ENCODE measurements around the gene DHDH. TPM values are rescaled to one million over a fixed set of nuclear protein-coding genes. Genes with fewer than 3 reads are reported as not detected.

Gene DHDH
- polyA plus RNA-seq, 3 donors: 6.5 to 10.7 (median 7.0) TPM

GRCh38 chr19:48977061-48977460 lies 43.6 kb downstream of the DHDH start:
- DNase-seq (ENCODE audit: extremely low read depth in 1 of 11, low read depth in 9 of 11, low spot score in 4 of 11): no peak

GRCh38 chr19:48982280-48982679 lies 48.8 kb downstream of the DHDH start:
- DNase-seq (ENCODE audit: extremely low read depth in 1 of 11, low read depth in 9 of 11, low spot score in 4 of 11): no peak

GRCh38 chr19:48985711-48986110 lies 52.2 kb downstream of the DHDH start:
- DNase-seq (ENCODE audit: extremely low read depth in 1 of 11, low read depth in 9 of 11, low spot score in 4 of 11): no peak

GRCh38 chr19:48986211-48986610 lies 52.7 kb downstream of the DHDH start:
- no peak for DNase-seq (ENCODE audit: extremely low read depth in 1 of 11, low read depth in 9 of 11, low spot score in 4 of 11)

- no peak for DNase-seq (ENCODE audit: extremely low read depth in 1 of 11, low read depth in 9 of 11, low spot score in 4 of 11)
Observed at GRCh38 chr19:48987323-48987722, 53.8 kb downstream of the DHDH start.

GRCh38 chr19:48988286-48988685 lies 54.8 kb downstream of the DHDH start:
- DNase-seq (ENCODE audit: extremely low read depth in 1 of 11, low read depth in 9 of 11, low spot score in 4 of 11): no peak

- DNase-seq (ENCODE audit: extremely low read depth in 1 of 11, low read depth in 9 of 11, low spot score in 4 of 11): no peak
Observed at GRCh38 chr19:48988860-48989259, 55.4 kb downstream of the DHDH start.

- DNase-seq (ENCODE audit: extremely low read depth in 1 of 11, low read depth in 9 of 11, low spot score in 4 of 11): no peak
Observed at GRCh38 chr19:48989701-48990291, 56.3 kb downstream of the DHDH start.

- DNase-seq (ENCODE audit: extremely low read depth in 1 of 11, low read depth in 9 of 11, low spot score in 4 of 11): no peak
Observed at GRCh38 chr19:48990400-48990799, 56.9 kb downstream of the DHDH start.

GRCh38 chr19:48991011-48991609 lies 57.6 kb downstream of the DHDH start:
- no peak for DNase-seq (ENCODE audit: extremely low read depth in 1 of 11, low read depth in 9 of 11, low spot score in 4 of 11)

- DNase-seq (ENCODE audit: extremely low read depth in 1 of 11, low read depth in 9 of 11, low spot score in 4 of 11): peak in 5 of 11 donors; percentile 25 to 56 (median 48)
Observed at GRCh38 chr19:48991873-48992580, 58.5 kb downstream of the DHDH start.

- peak in 1 of 11 donors; percentile 31 for DNase-seq (ENCODE audit: extremely low read depth in 1 of 11, low read depth in 9 of 11, low spot score in 4 of 11)
Observed at GRCh38 chr19:48992581-48993174, 59.2 kb downstream of the DHDH start.

GRCh38 chr19:48993175-48994034 lies 59.9 kb downstream of the DHDH start, which contains the start of the genes GYS1 and RUVBL2:
TSS of gene GYS1 (minus strand) at chr19:48993309. CDS start at chr19:48993112, 197 bp downstream.
TSS of gene RUVBL2 (plus strand) at chr19:48993887. CDS start at chr19:48993912, 25 bp downstream.
- peak; percentile 99 to 100 (median 99) for DNase-seq (ENCODE audit: extremely low read depth in 1 of 11, low read depth in 9 of 11, low spot score in 4 of 11)

GRCh38 chr19:48994035-48994386 lies 60.5 kb downstream of the DHDH start:
- DNase-seq (ENCODE audit: extremely low read depth in 1 of 11, low read depth in 9 of 11, low spot score in 4 of 11): no peak

Other genes with a start within 250 kb of the DHDH start
- gene FUT2, start 237.7 kb upstream of the DHDH start, polyA plus RNA-seq (ENCODE audit: insufficient read length in 3 of 3): 1 to 10 TPM; 1.7 to 4.4 (median 1.8) TPM
- 1 to 10 TPM; 5.0 to 7.3 (median 6.5) TPM for gene MAMSTR, start 214.0 kb upstream of the DHDH start, polyA plus RNA-seq (ENCODE audit: insufficient read length in 3 of 3)
- 10 to 100 TPM; 12.2 to 19.6 (median 16.6) TPM for gene RASIP1, start 193.1 kb upstream of the DHDH start, polyA plus RNA-seq (ENCODE audit: insufficient read length in 3 of 3)
- 1 to 10 TPM in 1 of 3 donors, under 1 TPM in 2; 0.23 to 1.2 (median 0.41) TPM for gene IZUMO1, start 186.8 kb upstream of the DHDH start, polyA plus RNA-seq (ENCODE audit: insufficient read length in 3 of 3)
- gene FUT1, start 181.1 kb upstream of the DHDH start, polyA plus RNA-seq (ENCODE audit: insufficient read length in 3 of 3): 1 to 10 TPM; 3.2 to 4.0 (median 3.3) TPM
- gene FGF21, start 178.2 kb upstream of the DHDH start, polyA plus RNA-seq (ENCODE audit: insufficient read length in 3 of 3): not detected
- 10 to 100 TPM; 32.4 to 57.8 (median 44.8) TPM for gene BCAT2, start 122.7 kb upstream of the DHDH start, polyA plus RNA-seq (ENCODE audit: insufficient read length in 3 of 3)
- 10 to 100 TPM; 23.7 to 37.1 (median 30.1) TPM for gene HSD17B14, start 97.2 kb upstream of the DHDH start, polyA plus RNA-seq (ENCODE audit: insufficient read length in 3 of 3)
- gene PLEKHA4, start 65.1 kb upstream of the DHDH start, polyA plus RNA-seq (ENCODE audit: insufficient read length in 3 of 3): 10 to 100 TPM; 20.6 to 29.6 (median 27.9) TPM
- gene PPP1R15A, start 61.3 kb upstream of the DHDH start, polyA plus RNA-seq (ENCODE audit: insufficient read length in 3 of 3): 10 to 100 TPM; 35.1 to 45.2 (median 37.3) TPM
- 1 to 10 TPM in 2 of 3 donors, under 1 TPM in 1; 0.67 to 1.4 (median 1.3) TPM for gene TULP2, start 35.0 kb upstream of the DHDH start, polyA plus RNA-seq (ENCODE audit: insufficient read length in 3 of 3)
- 100 to 1,000 TPM; 231 to 319 (median 307) TPM for gene NUCB1, start 33.4 kb upstream of the DHDH start, polyA plus RNA-seq (ENCODE audit: insufficient read length in 3 of 3)
- 10 to 100 TPM; 64.7 to 84.6 (median 73.4) TPM for gene BAX, start 21.2 kb downstream of the DHDH start, polyA plus RNA-seq (ENCODE audit: insufficient read length in 3 of 3)
- 1,000 to 10,000 TPM; 2,184 to 2,822 (median 2,594) TPM for gene FTL, start 31.6 kb downstream of the DHDH start, polyA plus RNA-seq (ENCODE audit: insufficient read length in 3 of 3)
- 10 to 100 TPM; 40.6 to 55.4 (median 40.7) TPM for gene GYS1, start 59.6 kb downstream of the DHDH start, polyA plus RNA-seq (ENCODE audit: insufficient read length in 3 of 3)
- gene RUVBL2, start 60.2 kb downstream of the DHDH start, polyA plus RNA-seq (ENCODE audit: insufficient read length in 3 of 3): 100 to 1,000 TPM in 1 of 3 donors, 10 to 100 TPM in 2; 77.9 to 106 (median 88.7) TPM
- gene LHB, start 83.4 kb downstream of the DHDH start, polyA plus RNA-seq (ENCODE audit: insufficient read length in 3 of 3): under 1 TPM in 1 of 3 donors, not detected in 2; 0.29 TPM
- gene CGB3, start 90.6 kb downstream of the DHDH start, polyA plus RNA-seq (ENCODE audit: insufficient read length in 3 of 3): not detected
- gene CGB2, start 98.2 kb downstream of the DHDH start, polyA plus RNA-seq (ENCODE audit: insufficient read length in 3 of 3): not detected
- gene CGB1, start 103.2 kb downstream of the DHDH start, polyA plus RNA-seq (ENCODE audit: insufficient read length in 3 of 3): not detected
- gene CGB5, start 110.1 kb downstream of the DHDH start, polyA plus RNA-seq (ENCODE audit: insufficient read length in 3 of 3): under 1 TPM in 1 of 3 donors, not detected in 2; 0.34 TPM
- not detected for gene CGB8, start 115.4 kb downstream of the DHDH start, polyA plus RNA-seq (ENCODE audit: insufficient read length in 3 of 3)
- 1 to 10 TPM; 1.2 to 1.6 (median 1.5) TPM for gene CGB7, start 124.0 kb downstream of the DHDH start, polyA plus RNA-seq (ENCODE audit: insufficient read length in 3 of 3)
- gene NTF4, start 131.1 kb downstream of the DHDH start, polyA plus RNA-seq (ENCODE audit: insufficient read length in 3 of 3): 1 to 10 TPM; 3.4 to 4.3 (median 4.2) TPM
- under 1 TPM in 2 of 3 donors, not detected in 1; 0.06 to 0.09 TPM for gene KCNA7, start 139.0 kb downstream of the DHDH start, polyA plus RNA-seq (ENCODE audit: insufficient read length in 3 of 3)
- gene SNRNP70, start 151.8 kb downstream of the DHDH start, polyA plus RNA-seq (ENCODE audit: insufficient read length in 3 of 3): 100 to 1,000 TPM; 299 to 461 (median 336) TPM
- 1 to 10 TPM; 6.8 to 8.7 (median 8.4) TPM for gene LIN7B, start 180.7 kb downstream of the DHDH start, polyA plus RNA-seq (ENCODE audit: insufficient read length in 3 of 3)
- under 1 TPM; 0.62 to 0.99 (median 0.97) TPM for gene C19orf73, start 185.4 kb downstream of the DHDH start, polyA plus RNA-seq (ENCODE audit: insufficient read length in 3 of 3)
- gene PPFIA3, start 185.8 kb downstream of the DHDH start, polyA plus RNA-seq (ENCODE audit: insufficient read length in 3 of 3): 1 to 10 TPM; 4.7 to 8.4 (median 6.1) TPM
- 10 to 100 TPM; 29.2 to 38.1 (median 36.2) TPM for gene HRC, start 221.7 kb downstream of the DHDH start, polyA plus RNA-seq (ENCODE audit: insufficient read length in 3 of 3)
- 10 to 100 TPM; 29.3 to 51.3 (median 32.8) TPM for gene TRPM4, start 224.1 kb downstream of the DHDH start, polyA plus RNA-seq (ENCODE audit: insufficient read length in 3 of 3)

Data from renal cortex interstitium (tissue), 11 donors.